Measurements from ENCODE around the gene PPP1R2.

Gene PPP1R2

DNA sequence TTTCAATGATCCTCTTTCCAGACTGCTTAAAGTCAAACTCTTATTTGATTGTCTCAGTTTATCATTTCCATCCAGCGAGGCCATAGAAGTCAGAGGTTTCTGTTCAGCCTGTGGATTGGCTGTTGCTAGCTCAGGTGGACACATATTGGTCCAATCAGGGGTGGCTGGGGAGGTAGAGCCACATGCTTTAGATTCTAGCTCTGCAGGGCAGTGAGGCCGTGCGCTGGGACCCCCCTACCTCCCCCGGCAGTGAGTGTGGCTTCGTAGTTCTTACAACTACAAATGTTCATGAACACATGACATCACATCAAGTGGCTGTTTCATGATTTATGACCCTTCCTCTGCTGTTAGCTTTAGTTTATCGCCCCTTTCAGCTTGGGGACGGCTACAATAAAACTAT, 22.6 kb upstream of the PPP1R2 start:
- DNase-seq = no peak

DNA sequence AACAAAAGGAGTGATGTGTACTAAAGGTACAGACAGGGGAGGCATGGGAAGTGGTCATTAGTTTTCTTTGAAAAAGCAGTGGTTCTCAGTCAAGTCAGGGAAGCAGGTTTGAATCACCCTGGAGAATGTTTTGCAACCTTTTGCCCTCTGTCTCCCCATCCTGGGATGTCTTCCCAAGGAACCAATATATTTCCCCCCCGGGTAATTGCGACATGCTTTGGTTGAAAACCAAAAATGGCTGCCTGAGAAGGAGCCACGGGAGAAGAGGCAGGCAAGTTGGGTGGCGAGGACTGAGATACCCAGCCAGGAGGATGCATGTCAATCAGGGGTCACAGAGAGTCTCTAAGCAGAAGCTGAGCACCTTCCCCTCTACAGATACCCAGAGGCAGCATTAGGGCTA, 20.2 kb upstream of the PPP1R2 start:
- DNase-seq = no peak

DNA sequence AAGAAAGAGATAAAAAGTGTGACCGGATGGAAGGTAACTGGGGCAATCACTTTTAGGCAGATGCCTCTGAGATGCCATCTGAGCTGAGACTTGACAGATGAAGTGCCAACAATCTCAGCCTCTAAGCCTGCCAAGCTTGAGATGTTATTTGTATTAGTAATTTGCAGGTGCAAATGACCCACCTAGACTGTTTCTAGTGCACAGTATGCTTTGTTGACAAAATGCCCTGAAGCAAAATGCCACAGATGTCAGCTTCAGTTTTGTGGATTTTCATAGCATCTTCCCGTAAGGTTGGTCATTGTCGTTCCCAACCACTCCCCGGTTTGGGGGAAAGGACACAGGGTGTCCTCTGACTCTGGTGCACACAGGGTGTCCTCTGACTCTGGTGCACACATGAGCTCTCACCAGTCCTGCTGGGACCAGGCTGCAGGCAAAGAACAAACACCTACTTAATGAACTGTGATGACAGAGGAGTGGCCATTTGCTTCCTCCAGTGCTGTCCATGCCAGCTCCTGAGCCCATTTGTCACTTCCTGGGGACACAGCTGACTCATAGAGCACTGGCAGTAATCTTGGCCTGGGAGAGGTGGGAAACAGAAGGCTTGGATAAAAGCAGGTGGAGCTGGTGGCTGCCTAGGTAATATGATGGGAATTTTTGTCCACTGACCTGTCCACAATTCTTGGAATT, 16.7 kb upstream of the PPP1R2 start:
- DNase-seq = no peak

DNA sequence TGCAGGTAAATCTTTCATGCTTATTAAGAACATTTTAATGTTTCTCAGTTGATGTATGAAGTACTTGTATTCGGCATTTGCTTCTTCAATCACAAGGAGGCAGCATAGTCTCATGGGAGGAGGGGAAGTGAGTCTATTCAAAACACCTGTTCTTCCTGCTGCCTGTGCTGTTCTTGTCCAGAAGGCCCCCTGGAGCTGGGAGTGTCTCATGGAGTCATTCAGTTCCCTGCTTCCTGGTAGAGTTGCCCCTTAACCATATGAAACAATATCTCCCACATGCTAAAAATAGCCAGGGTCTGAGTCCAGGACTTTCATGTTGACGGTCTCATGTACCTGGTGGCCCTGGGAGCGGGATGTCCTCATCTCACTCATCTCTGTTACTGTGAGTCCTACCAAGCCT, 15.5 kb upstream of the PPP1R2 start:
- peak; percentile 74 for DNase-seq

DNA sequence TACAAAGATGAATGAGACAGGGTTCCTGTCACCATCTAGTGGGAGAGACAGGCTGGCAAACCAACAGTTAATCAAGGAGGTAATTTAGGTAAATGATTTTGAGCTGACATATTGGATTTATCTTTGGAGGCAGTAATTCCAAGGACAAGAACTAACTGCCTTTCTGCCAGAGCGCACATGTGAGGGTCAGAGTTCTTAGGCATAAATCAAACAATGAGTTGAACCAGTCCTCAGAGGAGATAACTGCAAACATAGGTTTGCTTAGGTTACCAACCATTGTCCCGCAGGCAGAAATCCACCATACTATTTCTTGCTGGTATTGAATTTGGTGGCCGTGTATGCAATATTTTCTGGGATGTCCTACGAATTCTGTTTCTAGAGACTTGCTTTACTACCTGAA, 14.2 kb upstream of the PPP1R2 start:
- no peak for DNase-seq

DNA sequence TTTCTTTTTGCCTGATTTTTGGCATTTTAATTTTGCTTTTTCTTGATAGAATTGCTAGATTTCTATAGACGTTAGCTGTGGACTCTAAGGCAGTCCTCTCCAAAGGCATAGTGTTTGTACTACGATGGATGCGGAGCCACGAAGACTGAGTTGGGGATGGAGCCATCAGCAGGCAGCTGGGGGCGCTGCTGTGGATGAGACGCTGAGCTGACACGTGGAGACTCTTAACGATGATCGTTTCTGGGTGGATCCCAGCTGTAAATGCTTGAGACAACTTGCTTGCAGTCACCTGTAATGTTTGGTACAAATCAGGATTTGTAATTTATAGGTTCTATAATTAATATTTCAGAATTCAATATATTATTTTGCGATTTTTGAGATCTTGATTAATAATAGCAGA, 13.3 kb upstream of the PPP1R2 start:
- no peak for DNase-seq

DNA sequence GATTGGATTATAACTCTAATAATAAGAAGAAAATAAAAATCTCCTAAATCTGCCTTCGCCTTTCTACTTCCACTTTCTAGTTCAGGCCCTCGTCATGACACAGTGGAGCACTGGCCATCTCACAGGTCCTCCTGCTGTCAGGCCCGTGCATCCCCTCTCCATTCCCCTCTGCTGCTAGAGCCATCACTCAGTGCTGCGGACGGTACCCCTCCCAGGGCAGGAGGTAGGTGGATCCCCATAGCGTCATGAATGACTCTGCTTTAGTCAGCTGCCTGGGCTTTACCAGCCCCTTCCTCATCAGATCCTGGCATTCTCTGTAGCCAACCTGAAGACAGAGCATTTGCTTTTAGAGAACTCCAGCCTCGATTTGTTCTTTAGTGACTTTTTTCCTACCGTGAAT, 12.0 kb upstream of the PPP1R2 start:
- DNase-seq = no peak

DNA sequence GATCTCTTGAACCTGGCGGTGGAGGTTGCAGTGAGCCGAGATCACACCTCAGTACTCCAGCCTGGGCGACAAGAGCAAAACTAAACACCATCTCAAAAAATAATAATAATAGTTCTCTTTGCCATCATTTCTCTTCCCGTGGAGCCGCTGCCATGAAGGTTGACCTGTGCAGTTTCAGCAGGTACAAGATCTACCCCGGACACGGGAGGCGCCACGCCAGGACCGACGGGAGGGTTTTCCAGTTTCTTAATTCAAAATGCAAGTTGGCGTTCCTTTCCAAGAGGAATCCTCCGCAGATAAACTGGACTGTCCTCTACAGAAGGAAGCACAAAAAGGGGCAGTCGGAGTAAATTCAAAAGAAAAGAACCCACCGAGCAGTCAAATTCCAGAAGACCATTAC, 11.3 kb upstream of the PPP1R2 start:
- DNase-seq = no peak

DNA sequence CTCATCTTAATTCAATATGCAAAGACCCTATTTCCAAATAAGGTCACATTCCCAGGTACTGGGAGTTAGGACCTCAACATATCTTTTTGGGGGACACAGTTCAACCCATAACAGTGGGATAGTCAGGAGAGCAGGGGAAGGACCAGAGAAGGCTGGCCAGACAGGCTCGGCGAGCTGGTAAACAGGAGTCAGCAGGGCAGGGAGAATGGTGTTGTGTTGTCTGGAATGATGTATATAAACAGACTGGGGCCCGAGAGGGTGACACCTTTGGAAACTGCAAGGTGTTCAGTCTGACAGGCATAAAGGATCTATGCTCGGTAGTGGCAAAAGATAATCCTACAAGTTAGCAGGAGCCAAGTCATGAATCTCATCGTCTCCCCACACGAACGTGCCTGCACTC, 10.1 kb upstream of the PPP1R2 start:
- DNase-seq = no peak

DNA sequence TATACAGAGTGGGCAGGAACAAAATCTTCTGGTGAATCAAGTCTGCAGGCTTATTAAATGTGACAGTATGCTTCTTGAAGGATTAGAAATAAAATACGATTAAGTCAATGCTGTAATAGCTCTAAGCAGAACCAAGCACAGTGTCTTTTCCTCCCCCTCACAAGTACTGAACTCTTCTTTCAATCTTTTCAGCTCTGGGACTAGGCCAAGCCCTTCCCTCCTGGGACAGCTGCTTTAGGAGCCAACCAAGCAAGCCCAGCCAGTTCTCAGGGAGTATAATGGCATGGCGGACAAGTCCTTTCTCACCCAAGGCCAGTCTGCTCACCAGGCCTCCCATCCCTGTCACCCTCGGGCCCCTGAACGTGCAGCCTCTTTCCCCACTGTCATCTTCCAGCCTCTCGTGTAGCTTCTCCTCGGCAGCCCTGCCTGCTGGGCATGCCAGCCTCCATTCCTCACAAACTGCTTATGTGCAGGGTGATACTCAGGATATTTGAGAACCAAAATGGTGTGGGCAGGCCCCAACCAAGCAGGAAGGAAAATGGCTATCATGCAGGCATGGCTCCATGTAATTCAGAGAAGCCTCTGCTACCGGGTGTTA, 8.4 kb upstream of the PPP1R2 start:
- no peak for DNase-seq

DNA sequence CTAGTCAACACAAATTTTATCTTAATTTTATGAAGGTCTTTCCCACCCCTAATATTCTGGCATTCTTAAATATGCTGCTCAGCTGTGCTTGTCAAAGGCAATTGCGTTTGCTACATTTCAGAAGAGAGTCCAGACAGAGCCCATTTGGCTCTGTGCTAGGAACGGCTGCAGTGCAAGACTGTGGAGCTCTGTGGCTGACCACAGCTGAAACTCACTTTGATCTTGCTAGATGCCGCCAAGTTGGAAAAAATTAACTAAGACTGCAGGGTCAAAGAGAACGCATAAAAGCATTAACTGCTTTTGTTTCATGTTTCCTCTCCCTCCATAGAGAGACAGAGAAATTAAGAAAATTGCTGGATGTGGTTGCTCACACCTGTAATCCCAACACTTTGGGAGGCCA, 7.6 kb upstream of the PPP1R2 start:
- DNase-seq = peak; percentile 45

DNA sequence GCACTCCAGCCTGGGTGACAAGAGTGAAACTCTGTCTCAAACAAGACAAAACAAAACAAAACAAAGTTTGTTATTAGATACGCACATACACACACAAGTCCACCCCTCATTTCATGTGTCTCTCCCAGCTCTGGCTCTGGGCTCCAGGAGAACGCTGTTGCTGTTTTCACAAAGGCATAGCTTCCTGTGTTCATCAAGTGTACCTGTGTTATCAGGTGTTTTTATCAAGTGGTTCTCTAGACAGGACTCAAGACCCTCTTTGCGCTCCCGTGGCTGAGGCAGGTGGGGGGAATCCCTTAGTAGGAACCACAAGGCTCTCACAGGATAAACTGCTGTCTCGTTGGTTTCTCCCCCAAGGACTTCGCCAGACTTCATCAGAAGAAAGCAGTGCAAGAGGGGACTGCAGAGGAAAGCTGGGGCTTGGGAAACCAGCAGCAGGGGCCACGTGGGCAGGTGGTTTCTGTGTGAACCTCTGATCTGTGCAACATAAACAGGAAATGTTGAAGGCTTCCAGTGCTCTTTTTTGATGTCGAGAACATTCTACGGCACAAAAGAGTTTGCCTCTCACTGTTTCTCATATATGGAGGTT, 6.9 kb upstream of the PPP1R2 start:
- DNase-seq = peak; percentile 89

DNA sequence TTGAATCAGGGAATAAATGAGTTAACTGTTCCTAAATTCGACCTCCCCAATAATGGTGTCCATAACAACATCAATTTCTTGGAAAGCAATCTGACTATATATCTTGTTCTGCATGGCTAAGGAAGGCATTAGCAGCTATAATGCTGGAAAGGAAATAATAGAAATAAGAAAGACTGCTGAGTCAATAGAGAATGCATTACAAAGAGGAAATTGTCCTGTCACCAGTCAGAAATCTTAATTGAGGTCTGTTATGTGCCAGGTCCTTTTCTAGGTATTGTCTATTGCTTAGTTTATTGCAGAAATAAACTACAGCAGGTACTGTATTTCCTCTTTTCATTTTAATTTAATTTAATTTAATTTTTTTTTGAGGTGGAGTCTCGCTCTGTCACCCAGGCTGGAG, 5.9 kb upstream of the PPP1R2 start:
- peak; percentile 37 for DNase-seq

DNA sequence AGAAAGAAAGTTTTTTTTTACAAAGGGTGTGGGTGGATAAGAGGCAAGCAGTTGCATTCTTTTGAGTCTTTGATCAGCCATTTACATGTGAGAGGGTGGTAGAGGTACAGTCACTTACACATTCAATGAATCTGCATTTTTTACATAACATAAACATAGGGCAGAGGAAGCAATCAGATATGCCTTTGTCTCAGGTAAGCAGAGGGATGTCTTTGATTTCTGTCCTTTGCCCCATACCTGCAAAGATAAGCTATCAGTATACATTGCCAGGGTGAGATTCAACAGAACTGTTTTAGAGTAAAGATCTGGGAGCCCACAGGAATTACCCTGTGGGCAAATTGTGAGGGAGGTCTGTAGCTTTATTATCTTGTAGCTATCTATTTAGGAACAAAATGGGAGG, 5.4 kb upstream of the PPP1R2 start:
- no peak for DNase-seq

DNA sequence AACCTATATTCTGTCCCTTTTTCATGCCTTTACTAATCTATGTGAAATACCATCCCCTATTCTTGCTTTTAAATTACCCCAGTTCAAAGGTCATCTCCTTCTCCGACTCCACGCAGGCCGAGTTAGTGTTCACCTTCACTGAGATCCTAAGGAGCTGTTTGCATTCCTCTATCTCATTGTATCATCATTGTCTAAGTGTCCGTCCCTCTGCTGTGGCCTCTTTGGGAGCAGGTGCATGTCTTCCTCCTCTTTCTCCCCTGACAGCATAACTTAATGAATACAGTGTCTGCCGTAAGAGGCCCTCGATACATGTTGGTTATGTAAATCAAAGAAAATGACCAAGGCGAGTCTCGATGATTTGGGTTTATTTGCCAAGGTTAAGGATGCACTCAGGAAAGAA, 4.9 kb upstream of the PPP1R2 start:
- DNase-seq = no peak

DNA sequence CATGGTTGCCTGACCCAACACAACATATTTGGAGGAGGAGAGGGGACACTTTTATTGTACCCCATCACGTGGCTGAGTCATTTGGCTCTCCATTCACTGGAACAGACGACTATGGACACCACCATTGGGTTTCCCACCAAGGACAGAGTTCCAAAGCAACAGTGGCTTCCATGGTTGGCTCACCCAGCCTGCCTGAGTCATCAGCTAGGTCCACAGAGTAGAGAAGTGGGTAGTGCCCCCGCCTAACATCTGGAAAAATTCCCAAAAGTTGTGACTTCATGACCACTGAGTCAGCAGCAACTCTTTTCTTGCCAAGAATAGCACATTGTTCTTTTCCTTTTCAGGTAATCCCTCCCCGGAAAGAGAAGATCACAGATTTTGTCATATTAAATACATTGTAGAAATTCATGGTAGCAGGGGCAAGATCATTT, 3.0 kb upstream of the PPP1R2 start:
- no peak for DNase-seq

DNA sequence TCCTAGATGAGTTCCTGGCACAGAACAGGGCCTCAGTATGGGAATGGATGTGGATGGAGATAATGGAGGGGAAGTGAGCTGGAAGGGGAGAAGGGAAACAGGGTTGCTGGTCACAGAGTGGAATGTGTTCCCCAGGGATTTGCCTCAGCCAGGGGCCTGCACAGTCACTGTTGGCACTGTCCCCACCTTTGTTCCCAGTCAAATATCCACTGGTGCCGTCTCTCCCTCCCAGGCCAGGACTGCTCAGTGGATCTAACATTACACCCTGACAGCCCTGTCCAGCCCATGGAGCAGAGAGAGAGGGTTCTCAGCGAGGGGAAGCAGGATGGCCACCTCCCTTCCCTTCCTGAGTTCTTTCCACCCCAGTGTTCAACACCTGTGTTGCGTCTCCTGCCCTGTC, 1.5 kb upstream of the PPP1R2 start:
- DNase-seq = no peak

DNA sequence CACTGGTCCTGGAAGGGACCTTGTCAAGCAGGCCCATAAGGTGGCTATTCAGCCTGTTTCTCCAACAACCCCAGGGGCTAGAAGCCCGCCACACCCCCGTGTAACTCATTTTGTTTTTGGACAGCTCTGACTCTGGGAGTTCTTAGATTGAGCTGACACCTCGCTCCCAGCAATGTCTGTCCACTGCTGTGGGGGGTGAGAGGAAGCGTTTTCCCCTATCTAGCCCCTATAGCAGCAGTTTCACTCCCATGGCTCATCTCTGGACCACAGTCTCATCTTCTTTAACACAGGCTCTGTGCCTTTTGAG, 1.1 kb upstream of the PPP1R2 start:
- no peak for DNase-seq

DNA sequence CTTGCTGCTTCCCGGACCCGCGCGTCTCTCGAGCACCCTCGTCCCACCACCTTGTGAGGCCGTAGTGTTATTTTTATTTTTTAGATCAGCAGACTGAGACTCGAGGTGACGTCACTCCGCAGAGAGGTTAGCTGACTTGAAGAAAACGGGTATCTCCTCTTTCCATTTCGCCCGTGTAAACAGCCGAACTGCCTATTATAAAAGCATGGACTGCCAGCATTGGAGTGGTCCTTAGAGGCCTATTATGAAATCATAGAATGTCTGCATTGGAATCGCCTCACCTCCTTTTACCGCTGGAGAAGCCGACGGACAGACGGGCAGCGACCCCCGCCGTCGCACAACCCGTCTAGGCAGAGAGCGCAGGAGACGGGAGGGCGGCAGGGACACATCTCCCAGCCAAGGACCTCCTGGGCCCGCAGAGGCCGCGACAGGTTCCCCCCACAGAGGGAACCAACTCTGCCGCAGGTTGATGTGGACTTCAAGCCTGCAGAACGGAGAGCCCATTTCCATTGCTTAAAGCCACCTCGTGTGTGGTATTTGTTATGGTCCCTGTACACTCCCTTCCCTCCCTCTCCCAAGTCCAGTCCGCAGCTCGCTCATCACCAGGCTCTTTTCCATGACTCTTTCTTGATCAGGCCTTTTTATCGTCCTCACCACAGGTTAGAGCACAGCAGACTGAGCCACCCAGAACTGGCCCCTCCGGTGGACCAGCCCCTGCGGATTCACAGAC, 540 bp upstream of the PPP1R2 start:
- DNase-seq = no peak

DNA sequence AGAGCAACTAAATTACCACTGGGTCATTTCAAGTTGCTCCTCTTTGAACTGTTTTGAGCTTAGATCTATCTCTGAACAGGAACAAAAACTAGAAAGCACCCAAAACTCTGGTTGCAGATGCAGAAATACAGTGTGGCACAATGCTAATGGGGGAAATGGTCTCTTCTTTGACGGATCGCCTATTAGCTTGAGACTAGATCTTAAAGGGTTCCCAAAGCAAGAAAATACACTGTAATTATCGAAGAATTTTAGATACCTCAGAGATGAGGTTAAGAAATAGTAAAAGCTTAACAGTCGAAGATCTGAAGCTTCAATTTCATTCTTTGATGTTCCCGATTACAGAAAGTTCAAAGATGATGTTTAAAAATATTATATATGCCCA, 818 bp downstream of the PPP1R2 start:
- DNase-seq = peak; percentile 40

DNA sequence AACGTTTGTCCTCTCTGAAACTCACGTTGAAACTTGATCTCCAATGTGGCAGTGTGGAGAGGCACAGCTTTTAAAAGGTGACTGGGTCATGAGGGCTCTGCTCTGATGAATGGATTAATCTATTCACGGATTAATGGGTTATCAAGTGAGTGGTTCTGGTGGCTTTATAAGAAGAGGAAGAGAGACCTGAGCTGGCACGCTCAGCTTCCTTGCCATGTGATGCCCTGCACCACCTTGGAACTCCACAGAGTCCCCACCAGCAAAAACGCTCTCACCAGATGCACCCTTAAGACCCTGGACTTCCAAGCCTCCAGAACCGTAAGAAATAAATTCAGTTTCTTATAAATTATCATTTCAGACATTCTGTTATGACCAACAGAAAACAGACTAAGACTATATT, 2.6 kb downstream of the PPP1R2 start:
- DNase-seq = peak; percentile 37

DNA sequence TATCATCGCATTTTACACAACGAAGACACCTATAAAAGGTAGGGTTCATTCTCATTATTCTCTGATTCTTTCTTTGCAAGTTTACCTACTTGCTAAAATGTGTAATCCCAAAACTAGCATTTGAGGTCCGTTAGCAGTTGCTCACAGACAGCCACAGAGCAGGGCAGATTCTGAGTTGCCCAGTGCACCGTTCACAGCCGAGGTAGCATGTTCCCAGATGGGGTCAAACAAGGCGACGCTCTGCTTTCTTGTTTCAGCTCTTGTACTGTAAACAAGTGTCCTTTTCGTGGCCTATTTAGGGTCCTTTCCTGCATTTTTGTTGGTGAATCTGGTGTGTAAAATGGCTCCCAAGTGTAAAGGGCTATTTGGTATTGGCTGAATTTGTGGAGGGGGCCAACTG, 3.1 kb downstream of the PPP1R2 start:
- no peak for DNase-seq

DNA sequence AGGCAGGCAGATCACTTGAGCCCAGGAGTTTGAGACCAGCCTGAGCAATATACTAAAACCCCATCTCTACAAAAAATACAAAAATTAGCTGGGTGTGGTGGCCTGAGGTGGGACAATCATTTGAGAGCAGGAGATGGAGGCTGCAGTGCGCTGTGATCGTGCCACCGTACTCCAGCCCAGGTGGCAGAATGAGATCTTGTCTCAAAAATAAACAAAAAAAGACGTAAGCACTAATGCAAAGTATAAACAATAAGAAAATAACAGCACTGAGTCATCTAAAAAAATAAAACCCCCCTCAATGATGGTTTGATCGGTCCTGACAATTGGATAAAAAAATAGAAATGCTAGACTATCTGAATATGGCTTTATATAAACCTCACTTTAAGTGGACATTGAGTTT, 3.6 kb downstream of the PPP1R2 start:
- DNase-seq = no peak

DNA sequence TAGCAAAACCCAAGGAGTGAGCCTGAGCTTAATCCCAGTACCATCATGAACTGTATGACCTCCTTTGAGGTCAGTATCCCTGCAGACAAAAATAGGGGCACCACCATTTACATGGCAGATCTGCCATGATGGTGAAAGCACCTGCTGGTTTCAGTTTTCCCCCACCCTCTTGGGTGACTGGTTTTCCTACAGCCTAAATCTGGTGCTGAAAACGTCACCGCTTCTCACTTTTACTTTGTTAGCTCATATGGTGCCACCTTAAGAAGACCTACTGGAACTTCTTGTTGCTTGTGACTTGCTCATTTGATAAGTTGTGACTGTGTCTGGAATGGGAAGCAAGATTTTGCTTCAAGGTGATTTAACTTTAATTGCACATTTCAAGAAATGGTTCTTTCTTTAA, 5.1 kb downstream of the PPP1R2 start:
- DNase-seq = peak; percentile 67
